ENCODE data around the gene MYH11.
"Not testable (repeated sequence)": the region's sequence is repeated elsewhere in the genome, so short reads cannot be mapped to it uniquely, and the experiment has no call there.

The MYH11 gene

GRCh38 chr16:15839204-15839603, 17.6 kb downstream of the MYH11 start:
- DNase-seq (ENCODE audit: low spot score): not testable (repeated sequence)

DNA sequence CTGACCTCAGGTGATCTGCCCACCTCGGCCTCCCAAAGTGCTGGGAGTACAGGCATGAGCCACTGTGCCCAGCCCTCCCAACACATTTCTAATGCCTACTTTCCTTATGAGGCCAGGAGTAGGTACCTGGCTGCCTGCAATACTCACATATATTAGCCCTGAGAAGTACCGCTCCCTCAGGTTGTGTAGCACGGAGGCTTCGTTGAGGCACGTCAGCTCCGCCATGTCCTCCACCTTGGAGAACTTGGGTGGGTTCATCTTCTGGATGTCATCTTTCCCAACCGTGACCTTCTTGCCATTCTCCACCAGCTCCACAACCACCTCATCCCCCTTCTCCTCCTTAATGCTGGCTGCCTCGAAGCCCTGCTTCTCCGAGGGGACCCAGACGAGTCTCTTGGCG, 19.1 kb downstream of the MYH11 start:
- DNase-seq (ENCODE audit: low spot score): no peak

DNA sequence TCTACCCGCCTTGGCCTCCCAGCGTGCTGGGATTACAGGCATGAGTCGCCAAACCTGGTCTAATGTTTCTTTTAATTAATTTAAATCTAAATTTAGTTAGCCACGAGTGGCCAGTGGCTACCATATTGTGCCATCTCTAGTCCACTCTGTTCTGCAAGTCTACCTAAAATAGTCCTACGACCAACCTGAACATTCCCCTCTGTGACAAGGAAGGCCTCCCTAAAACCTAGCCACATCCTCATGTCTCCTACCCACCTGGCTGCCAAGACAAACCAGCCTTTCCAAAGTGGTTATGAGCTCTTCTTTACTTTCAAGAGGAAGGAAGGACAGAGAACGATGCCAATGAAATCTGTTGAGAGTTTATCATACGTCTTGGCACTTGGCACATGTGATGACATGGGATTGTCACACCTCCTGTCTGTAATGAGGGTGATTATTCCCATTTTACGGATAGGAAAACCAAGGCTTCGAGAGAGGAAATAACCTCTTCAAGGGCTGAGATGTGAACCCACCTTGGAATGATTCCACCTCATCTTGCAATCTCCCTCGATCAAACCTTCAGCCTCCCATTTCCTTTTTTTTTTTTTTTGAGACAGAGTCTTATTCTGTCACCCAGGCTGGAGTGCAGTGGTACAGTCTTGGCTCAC, 19.7 kb downstream of the MYH11 start:
- no peak for DNase-seq (ENCODE audit: low spot score)

DNA sequence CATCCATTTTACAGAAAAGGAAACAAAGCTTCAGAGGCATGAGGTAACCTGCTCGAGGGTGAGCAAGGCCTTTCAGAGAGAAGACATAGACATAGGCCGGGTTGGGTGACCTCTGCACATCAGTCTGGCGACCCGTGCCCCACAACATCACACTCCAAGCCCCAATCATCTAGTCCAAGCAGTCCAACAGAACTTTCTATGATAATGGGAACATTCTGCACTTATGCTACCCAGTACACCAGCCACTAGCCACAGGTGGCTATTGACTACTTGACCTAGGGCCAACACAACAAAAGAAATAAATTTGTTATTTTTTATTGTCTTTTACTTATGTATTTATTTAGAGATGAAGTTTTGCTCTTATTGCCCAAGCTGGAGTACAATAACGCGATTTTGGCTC, 20.8 kb downstream of the MYH11 start:
- no peak for DNase-seq (ENCODE audit: low spot score)

- DNase-seq (ENCODE audit: low spot score): no peak
These were observed 21.5 kb downstream of the MYH11 start for GRCh38 chr16:15835136-15835878.

GRCh38 chr16:15834502-15834901, 22.3 kb downstream of the MYH11 start:
- DNase-seq (ENCODE audit: low spot score): no peak

GRCh38 chr16:15833541-15833940, 23.3 kb downstream of the MYH11 start:
- DNase-seq (ENCODE audit: low spot score): no peak

GRCh38 chr16:15832241-15832640, 24.6 kb downstream of the MYH11 start:
- no peak for DNase-seq (ENCODE audit: low spot score)

DNA sequence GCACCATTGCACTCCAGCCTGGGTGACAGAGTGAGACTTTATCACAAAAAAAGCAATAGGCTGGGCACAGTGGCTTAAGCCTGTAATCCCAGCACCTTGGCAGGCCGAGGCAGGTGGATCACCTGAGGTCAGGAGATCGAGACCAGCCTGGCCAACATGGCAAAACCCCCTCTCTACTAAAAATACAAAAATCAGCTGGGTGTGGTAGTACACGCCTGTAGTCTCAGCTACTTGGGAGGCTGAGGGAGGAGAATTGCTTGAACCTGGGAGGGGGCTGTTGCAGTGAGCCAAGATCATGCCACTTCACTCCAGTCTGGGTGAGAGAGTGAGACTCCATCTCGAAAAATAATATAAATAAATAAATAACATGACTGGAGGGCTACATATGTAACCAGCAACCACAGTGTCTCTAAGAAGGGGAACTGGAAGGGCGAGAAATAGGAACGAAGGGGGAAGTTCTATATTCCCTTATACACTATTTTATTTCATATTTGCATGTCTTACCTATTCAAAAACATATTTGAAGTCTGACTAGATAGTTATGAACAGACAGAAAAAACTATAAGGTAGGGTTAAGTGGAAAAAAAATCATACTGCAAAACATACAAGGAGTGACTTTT, 25.9 kb downstream of the MYH11 start:
- DNase-seq (ENCODE audit: low spot score): no peak

GRCh38 chr16:15829460-15829859, 27.4 kb downstream of the MYH11 start:
- no peak for DNase-seq (ENCODE audit: low spot score)

GRCh38 chr16:15827709-15828343, 29.0 kb downstream of the MYH11 start:
- no peak for DNase-seq (ENCODE audit: low spot score)

DNA sequence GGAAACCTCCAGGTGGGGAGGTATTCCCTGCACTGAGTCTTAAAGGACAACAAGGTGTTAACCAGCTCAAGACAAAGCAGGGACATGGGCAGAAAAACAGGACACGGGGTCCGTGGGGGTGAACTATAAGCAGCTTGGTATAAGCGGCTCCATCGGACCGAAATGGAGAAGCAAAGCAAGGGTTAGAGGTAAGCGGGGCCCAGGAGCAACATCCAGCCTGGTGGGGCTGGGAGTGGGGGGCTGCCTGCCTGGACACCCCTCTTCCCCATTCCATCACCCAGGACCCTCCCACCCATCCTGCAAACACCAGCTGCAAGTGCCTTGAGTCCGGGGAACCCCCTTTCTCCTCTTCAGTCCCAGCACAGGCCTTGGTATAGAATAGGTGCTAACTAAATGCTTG, 29.5 kb downstream of the MYH11 start:
- DNase-seq (ENCODE audit: low spot score): no peak

DNA sequence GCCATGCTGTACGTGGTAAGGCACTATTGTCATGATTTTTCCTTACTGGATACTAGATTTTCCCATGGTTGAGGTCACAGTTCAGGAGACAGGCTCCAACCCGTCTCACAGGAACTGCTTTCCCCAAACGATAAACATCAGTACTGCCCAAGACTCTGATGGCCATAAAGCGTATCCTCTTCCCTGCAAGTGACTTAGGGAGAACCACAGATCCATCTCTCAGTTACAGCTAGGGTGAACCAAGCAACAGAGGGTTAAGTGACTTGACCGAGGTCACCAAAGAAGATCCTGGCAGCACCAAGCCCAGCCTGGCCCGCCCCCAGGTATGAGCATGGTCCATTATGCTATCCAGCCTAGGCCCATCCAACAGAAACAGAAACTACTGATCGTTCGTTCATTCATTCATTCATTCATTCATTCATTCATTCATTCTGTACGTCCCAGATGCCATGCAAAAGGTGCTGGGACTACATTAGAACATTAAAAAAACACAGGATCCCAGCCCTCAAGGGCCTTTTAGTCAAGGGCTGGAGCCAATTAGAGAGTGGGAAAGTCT, 31.0 kb downstream of the MYH11 start:
- DNase-seq (ENCODE audit: low spot score): no peak

DNA sequence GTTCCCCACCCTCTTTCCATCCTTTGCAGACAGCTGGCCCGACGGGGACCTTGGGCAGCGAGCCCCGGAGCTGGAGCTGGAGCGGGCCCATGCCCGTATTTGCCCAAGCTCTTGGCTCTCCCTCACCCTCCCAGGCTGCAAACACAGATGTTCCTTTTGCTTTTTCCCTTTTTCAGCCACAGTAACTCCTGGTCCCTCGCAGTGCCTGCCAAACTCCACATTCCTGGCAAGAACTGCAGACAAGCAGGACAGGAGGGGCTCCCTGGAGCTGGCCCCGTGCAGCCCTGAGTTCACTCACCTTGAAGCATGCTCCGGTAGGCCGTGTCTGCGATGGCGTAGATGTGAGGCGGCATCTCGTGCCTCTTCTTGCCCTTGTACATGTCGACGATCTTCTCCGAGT, 33.9 kb downstream of the MYH11 start:
- DNase-seq (ENCODE audit: low spot score): no peak

DNA sequence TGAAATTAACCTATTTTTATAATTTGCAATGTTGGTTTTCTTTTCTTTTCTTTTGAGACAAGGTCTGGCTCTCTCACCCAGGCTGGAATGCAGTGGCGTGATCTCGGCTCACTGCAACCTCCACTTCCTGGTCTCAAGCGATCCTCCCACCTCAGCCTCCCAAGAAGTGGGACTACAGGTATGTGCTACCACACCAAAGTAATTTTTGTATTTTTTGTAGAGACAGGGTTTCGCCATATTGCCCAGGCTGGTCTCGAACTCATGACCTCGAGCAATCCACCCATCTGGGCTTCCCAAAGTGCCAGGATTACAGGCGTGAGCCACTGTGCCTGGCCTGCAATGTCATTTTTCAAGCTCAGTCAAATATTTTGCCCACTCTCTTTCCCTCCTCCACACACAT, 36.0 kb downstream of the MYH11 start:
- DNase-seq (ENCODE audit: low spot score): no peak

DNA sequence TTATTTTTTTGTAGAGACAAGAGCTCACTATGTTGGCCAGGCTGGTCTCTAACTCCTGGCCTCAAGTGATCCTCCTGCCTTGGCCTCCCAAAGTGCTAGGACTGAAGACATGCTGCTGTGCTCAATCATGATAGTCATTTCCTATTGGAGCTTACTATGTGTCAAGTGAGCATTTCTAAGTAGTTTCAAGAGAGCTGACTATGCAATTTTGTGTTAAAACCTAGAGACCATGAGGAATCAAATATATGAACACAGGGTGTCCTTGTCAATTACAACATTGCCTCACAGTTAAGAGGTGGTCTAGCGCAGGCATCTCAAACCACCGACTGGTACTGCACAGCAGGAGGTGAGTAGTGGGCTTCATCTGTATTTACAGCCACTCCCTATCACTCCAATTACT, 37.8 kb downstream of the MYH11 start:
- DNase-seq (ENCODE audit: low spot score): no peak

GRCh38 chr16:15817446-15817845, 39.4 kb downstream of the MYH11 start:
- DNase-seq (ENCODE audit: low spot score): no peak

DNA sequence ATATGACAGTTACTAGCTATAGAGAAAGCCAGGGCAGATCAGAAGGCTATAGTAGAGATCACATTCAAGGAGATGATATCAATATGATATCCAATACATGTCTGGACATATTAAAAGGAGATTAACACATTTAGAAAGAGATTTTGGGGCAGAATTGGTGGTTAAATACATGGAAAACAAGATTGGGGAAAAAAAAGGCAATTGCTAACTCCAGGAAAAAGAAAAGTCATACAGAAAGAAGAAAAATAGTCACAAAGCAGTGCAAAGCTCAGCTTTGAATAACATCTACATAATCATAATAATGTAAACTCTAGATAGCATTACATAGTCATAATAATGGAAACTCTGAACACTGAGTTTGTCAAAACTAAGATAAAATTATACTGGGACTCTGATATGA, 40.6 kb downstream of the MYH11 start:
- DNase-seq (ENCODE audit: low spot score): no peak

DNA sequence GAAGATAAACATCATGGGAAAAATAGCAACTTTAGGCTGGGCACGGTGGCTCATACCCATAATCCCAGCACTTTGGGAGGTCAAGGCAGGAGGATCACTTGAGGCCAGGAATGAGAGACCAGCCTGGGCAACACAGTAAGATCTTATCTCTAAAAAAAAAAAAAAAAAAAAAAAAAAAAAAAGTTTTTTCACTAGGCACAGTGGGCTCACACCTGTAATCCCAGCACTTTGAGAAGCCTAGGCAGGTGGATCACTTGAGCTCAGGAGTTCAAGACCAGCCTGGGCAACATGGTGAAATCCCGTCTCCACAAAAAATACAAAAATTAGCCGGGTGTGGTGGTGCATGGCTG, 44.5 kb downstream of the MYH11 start:
- DNase-seq (ENCODE audit: low spot score): not testable (repeated sequence)

GRCh38 chr16:15811481-15812400, 45.1 kb downstream of the MYH11 start:
- DNase-seq (ENCODE audit: low spot score): peak; percentile 66

DNA sequence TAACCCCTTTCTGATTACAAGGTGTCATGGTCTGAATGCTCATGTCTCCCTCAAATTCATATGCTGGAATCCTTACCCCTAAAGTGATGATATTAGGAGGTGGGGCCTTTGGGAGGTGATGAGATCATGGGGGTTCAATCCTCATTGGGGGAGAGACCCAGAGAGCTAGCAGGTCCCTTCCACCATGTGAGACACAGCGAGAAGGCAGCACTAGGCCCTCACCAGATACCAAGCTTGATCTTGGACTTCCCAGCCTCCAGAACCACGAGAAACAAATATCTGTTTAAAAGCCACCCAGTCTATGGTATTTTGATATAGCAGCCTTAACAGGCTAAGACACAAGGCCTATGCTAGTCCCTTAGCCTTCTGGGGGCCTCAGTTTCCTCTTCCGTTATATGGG, 45.9 kb downstream of the MYH11 start:
- DNase-seq (ENCODE audit: low spot score): no peak

DNA sequence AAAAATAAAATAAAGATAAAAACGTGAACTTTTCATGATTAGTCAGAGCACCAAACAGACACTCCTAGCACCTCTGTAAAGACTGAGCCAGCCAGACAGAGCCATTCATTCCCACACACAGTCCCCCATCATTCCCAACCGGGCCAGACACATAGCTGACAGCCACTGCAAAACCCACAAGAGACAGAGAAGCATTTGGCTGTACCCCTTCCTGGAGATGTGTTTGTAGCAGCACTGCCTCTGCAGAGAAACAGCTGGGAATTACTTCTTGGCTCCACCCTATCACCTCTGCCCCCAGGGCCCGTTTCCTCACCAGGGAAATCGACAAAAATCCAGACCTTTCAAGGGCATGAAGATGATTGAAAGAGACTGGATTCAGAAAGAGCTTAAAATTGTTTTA, 46.4 kb downstream of the MYH11 start:
- DNase-seq (ENCODE audit: low spot score): no peak

Data from SW480 (cell line).